Activated T-helper 2 cell treated with anti-CD3 and anti-CD28 coated beads, Interferon-gamma antibody, Interleukin-2, Interleukin-4, amounts not matched to agents 10 μg/mL and 5 μg/mL and 100 μg/mL, durations not matched to agents 14 hours and 24 hours and 36 hours (primary cell): Measurements from ENCODE around the gene NRARP. TPM values are rescaled to one million over a fixed set of nuclear protein-coding genes. Genes with fewer than 3 reads are reported as not detected.
A peak's percentile ranks its signal among the peaks of the same experiment; 100 is the strongest.

Source experiments
- DNase-seq: peaks from one replicate; pipeline ENCODE4 v3.0.0; 2021; ENCODE audit warnings: low spot score
- H3K27ac Mint-ChIP-seq: one replicate; pipeline ENCODE4 v1.8.0; 2021; ENCODE audit warnings: mixed read lengths
- H3K27me3 Mint-ChIP-seq: one replicate; pipeline ENCODE4 v1.8.0; 2021; ENCODE audit warnings: low read depth, mixed read lengths
- H3K36me3 Mint-ChIP-seq: one replicate; pipeline ENCODE4 v1.8.0; 2021; ENCODE audit warnings: low read depth, mixed read lengths
- H3K4me1 Mint-ChIP-seq: one replicate; pipeline ENCODE4 v1.8.0; 2021; ENCODE audit warnings: low read depth, mixed read lengths
- H3K4me3 Mint-ChIP-seq: one replicate; pipeline ENCODE4 v1.8.0; 2021; ENCODE audit warnings: low read depth, mild to moderate bottlenecking, moderate library complexity, mixed read lengths
- H3K9me3 Mint-ChIP-seq: one replicate; pipeline ENCODE4 v1.8.0; 2021; ENCODE audit warnings: mixed read lengths
- intact Hi-C: fragments of 100-400 bp; cut with micrococcal nuclease; formaldehyde crosslinking; loops from one replicate; pipeline ENCODE4 v1.15.1; 2023
- total RNA-seq: library from RNA; stranded (reverse); gene quantifications from 2 replicates; pipeline ENCODE4 v1.2.3, GENCODE V29; 2022

The NRARP gene
- total RNA-seq, 1 donor from 2014 or later, result 9.3 TPM

- DNase-seq, result no peak
- Mint-ChIP-seq H3K4me3 (no peak overlapping the region), H3K27me3 (no peaks in the 10 kb centered on the region), H3K36me3 (peaks cover 10% of the 10 kb centered on the region), H3K27ac (no peak overlapping the region), H3K9me3 (no peaks in the 10 kb centered on the region), H3K4me1 (peaks cover 8% of the 10 kb centered on the region)
- intact Hi-C loops, result no loop called here
These were observed 23.1 kb downstream of the NRARP start for GRCh38 chr9:137278721-137279711.

- Mint-ChIP-seq H3K27ac (peak overlapping the region; percentile 68), H3K36me3 (peaks cover 12% of the 10 kb centered on the region), H3K9me3 (no peaks in the 10 kb centered on the region), H3K4me3 (peak overlapping the region; percentile 89), H3K27me3 (no peaks in the 10 kb centered on the region), H3K4me1 (peaks cover 8% of the 10 kb centered on the region)
- intact Hi-C loops, result no loop called here
- no peak for DNase-seq
These were observed 23.9 kb downstream of the NRARP start for GRCh38 chr9:137278061-137278701.

DNA sequence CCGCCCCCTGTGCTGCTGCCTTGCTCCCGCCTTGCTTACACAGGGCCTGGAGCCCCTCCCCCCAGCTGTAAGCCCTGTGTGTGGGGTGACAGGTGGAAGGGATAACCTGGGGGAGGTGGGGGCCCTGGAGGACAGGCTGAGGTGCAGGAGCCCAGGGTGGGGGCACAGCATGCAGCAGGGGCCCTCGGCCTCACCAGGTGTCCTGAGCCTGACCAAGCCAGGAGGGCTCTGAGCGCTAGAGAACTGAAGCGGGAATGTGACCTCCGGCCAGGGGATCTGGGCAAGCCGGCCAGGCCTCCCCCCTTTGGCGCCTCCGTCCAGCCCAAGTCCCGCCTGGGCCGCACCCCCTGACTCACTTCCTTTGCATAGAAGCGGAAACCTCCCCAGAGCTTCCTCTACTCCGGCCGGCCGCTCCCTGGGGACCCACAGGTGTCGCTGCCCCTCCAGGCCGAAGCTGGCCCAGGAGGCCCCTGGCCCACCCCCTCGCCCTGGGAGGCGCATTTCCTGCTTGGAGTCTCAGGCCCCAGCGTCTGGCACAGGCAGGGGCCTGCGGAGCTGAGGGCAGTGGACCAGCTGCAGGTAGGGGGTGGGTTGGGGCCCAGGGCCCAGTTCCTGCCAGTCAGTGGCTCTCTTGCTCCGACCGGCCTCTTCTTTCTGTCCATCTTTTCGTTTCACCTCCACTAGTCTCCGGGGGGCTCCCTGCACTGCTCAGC, 24.6 kb downstream of the NRARP start, which contains the start of gene TOR4A:
Gene TOR4A (plus strand): TSS at position 398 of the 713 bp plus-strand sequence. CDS start 964 bp downstream, outside the sequence.
- peak; percentile 48 for DNase-seq
- no peaks in the 10 kb centered on the region for H3K9me3 Mint-ChIP-seq
- no peaks in the 10 kb centered on the region for H3K27me3 Mint-ChIP-seq
- H3K36me3 Mint-ChIP-seq, result peaks cover 10% of the 10 kb centered on the region
- H3K4me3 Mint-ChIP-seq, result peak within 1 kb of the TSS; percentile 89
- H3K4me1 Mint-ChIP-seq, result peaks cover 5% of the 10 kb centered on the region
- peak within 1 kb of the TSS; percentile 85 for H3K27ac Mint-ChIP-seq
- intact Hi-C loops, result no loop called here

DNA sequence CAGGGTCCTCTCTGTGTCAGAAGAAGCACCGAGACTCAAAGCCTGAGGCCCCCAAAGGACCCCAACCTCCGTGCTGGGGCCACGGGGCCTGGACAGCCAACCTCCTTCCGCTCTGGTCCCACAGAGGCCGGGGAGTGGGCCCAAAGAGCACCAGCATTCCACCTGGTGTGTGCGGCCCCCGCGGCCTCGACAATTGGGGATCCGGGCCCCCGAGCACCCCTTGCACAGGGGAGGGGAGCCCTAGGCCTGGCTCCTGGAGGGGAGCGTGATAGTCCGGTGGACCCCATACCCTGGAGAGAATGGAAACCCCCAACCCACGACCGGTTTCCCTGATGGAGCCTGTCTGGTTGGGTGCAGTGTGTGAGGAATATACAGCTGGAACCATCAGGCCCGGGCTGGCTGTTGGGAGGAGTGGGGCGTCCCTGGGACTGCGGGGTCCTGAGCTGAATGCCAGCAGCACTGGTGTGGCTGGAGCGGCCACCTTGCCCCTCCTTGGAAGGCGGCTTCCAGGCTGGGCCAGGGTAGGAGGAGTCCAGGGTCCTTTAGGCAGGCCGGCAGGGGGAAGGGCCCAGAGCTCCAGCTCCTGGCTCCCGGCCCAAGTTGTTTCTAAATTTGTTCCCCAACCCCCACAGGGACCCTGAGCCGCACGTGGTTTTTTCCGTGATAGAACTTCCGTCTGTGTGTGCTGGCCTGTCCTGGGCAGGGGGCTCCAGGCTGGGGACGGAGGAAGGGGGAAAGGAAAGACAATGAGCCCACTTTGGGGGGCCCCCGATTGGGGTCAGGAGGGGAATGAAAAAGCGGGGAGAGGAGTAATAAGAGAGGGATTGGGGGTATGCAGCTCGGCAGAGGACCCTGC, 25.4 kb downstream of the NRARP start:
- no peak for DNase-seq
- Mint-ChIP-seq H3K27ac (peak overlapping the region; percentile 85), H3K9me3 (no peaks in the 10 kb centered on the region), H3K4me3 (peak overlapping the region; percentile 74), H3K4me1 (peaks cover 5% of the 10 kb centered on the region), H3K27me3 (no peaks in the 10 kb centered on the region), H3K36me3 (peaks cover 9% of the 10 kb centered on the region)
- intact Hi-C loops, result no loop called here

DNA sequence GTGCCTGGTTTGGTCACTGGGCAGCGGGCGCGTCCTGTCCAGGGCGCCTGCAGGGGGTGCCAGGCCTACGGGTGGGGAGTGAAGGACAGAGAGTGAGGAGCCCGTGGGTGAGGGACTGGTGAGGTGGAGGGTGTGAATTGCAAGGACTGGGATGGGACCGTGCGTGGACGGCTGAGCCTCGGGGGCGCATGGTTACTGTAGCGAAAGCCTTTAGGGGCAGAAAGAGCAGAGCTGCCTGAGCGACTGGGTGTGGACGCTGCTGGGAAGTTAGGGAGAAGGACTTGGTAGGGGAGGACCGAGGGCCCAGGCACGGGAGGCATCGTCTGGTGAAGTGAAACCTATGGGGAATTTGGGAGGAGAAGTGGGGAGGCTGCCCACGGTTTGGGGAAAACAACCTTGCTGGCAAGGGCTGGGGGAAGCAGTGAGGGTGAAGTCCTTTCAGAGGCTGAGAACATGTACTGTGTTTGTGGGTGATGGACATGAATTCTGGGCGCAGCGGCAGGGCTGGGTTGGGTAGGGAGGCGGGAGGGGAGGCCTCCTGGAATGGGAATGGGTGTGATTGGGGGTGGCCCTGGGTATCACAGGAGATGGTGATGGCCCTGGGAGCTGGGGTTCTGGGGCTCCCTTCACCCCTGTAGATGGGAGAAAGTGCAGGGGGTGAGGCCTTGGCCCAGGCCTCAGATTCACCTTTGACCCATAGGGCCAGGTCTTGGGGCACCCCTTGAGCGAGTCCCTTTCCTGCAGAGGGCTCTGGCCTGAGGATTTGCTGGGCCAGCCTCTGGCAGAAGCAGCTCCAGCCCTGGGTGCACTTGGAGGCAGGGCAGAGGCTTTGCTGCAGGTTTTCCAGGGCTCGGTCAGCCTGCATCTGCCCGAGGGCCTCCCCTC, 26.2 kb downstream of the NRARP start:
- H3K4me3 Mint-ChIP-seq, result no peak overlapping the region
- DNase-seq, result no peak
- H3K36me3 Mint-ChIP-seq, result peaks cover 14% of the 10 kb centered on the region
- intact Hi-C loops, result no loop called here
- H3K4me1 Mint-ChIP-seq, result peaks cover 9% of the 10 kb centered on the region
- no peaks in the 10 kb centered on the region for H3K9me3 Mint-ChIP-seq
- no peaks in the 10 kb centered on the region for H3K27me3 Mint-ChIP-seq
- H3K27ac Mint-ChIP-seq, result peak overlapping the region; percentile 29

DNA sequence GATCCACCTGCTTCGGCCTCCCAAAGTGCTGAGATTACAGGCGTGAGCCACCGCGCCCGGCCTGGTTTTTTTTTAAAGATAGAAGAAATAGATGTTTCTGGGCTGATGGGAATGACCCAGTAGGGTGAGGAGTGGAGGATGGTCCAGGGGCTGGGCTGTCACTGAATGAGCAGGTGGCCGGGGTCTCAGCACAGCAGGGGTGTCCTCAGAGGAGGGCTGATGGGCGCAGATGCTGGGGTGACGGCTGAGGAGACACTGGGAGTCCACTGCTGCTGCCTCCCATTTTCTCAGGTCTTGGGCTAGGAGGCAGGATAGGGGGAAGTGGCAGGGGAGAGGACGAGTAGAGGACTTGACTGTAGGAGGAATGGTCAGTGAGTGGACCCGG, 26.9 kb downstream of the NRARP start:
- DNase-seq, result no peak
- Mint-ChIP-seq H3K36me3 (peaks cover 13% of the 10 kb centered on the region), H3K9me3 (no peaks in the 10 kb centered on the region), H3K4me1 (peaks cover 9% of the 10 kb centered on the region), H3K27me3 (no peaks in the 10 kb centered on the region), H3K4me3 (no peak overlapping the region), H3K27ac (peak overlapping the region; percentile 29)
- intact Hi-C loops, result no loop called here

DNA sequence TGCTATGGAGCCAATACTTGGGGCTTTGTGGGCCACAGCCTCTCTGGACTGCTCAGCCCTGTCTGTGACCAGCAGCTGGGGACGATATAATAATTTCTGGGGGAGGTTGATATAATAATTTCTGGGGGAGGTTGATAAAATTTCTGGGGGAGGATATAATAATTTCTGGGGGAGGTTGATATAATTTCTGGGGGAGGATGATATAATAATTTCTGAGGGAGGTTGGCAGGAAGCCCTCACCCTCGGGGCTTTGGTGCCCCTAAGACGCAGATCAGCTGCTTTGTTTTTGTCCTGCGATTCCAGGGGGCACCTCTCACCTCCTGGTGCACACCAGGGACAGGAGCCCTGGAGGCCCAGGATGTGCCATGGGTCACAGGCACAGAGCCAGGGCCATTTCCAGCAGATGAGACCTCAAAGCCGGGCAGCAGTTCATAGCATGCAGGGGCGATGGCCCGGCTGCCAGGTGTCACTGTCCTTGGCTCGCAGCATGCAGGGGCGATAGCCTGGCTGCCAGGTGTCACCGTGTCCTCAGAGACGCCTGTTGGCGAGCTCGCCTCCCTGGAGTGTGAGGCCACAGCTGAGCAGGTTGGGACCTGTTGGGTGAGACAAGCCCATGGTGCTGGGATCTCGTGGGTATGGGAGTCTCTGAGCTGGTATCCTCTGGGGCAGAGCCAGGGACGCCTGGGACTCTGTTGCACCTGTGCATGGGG, 28.3 kb downstream of the NRARP start:
- Mint-ChIP-seq H3K4me1 (peaks cover 11% of the 10 kb centered on the region), H3K27me3 (no peaks in the 10 kb centered on the region), H3K36me3 (peaks cover 22% of the 10 kb centered on the region), H3K9me3 (no peaks in the 10 kb centered on the region), H3K4me3 (no peak overlapping the region), H3K27ac (no peak overlapping the region)
- intact Hi-C loops, result no loop called here
- no peak for DNase-seq

DNA sequence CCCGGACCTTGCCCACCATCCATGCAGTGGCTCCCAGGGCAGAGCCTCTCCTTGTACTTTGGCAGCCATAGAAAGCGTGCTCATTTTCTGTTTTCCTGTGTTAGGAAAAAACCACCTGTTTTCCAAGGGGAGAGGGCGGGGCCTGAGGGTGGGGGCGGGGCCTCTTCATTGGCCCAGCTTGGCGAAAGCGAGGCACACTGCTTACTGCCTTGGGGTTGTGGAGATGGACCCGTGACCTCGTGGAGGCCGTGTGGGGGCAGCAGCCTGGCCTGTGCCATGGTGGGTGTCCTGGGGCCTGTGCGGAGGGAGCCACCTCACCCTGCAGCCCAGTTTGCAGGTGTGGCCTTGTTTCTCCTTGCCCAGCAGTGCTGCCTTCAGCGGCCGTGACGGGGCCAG, 29.0 kb downstream of the NRARP start:
- no peaks in the 10 kb centered on the region for H3K27me3 Mint-ChIP-seq
- DNase-seq, result no peak
- H3K27ac Mint-ChIP-seq, result no peak overlapping the region
- no peak overlapping the region for H3K4me3 Mint-ChIP-seq
- no peaks in the 10 kb centered on the region for H3K9me3 Mint-ChIP-seq
- intact Hi-C loops, result no loop called here
- peaks cover 11% of the 10 kb centered on the region for H3K4me1 Mint-ChIP-seq
- peaks cover 26% of the 10 kb centered on the region for H3K36me3 Mint-ChIP-seq

DNA sequence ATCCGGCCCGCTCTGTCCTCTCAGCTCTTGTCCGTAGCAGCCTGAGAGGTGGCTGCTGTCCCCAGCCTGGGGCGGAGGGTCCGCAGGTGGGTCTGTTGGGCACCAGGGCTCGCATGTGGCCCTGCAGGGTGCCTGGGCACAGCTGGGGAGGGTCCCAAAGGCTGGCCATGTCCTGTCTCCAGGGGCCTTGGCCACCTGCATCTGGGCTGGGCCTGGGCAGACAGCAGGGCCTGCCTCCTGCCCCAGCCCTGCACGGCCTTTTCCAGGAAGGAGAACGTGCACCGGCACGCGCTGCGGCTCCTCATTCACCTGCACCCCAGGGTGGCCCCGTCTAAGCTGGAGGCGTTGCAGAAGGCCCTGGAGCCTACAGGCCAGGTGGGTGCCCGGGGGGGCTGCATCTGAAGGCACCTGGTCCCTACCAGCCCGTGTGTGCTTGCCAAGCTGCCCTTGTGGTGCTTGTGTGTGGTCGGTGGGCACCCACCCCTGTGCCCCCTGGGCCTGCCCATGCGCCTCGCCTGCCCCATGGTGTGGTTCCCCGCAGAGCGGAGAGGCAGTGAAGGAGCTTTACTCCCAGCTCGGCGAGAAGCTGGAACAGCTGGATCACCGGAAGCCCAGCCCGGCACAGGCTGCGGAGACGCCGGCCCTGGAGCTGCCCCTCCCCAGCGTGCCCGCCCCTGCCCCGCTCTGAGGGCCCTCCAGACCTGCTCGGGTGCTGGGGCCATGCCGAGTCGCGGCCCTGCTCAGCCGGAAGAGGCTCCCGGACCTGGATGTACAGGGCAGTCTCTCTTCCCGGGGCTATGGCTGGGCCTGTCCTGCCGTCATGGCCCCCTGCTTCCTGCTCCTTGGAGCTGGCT, 29.6 kb downstream of the NRARP start:
- Mint-ChIP-seq H3K36me3 (peaks cover 30% of the 10 kb centered on the region), H3K27me3 (no peaks in the 10 kb centered on the region), H3K4me1 (peaks cover 11% of the 10 kb centered on the region), H3K9me3 (no peaks in the 10 kb centered on the region), H3K4me3 (no peak overlapping the region), H3K27ac (no peak overlapping the region)
- intact Hi-C loops, result no loop called here
- no peak for DNase-seq

DNA sequence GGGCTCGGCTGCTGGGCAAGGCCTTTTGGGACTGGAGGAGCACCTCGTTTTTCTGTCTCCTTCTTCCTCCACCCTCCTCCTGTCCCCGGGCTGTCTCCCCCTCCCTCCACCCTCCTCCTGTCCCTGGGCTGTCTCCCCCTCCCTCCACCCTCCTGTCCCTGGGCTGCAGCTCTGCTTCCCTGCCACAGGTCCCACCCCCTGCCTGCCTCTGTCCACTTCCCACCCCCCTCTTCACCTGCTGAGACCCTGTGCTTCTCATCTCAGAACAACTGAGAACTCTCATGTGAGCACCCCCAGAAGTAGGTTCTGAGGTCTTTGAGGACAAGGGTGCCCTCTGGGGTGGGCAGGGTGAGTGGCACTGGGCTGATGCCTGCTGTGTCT, 30.4 kb downstream of the NRARP start:
- Mint-ChIP-seq H3K27ac (no peak overlapping the region), H3K9me3 (no peaks in the 10 kb centered on the region), H3K4me3 (no peak overlapping the region), H3K27me3 (no peaks in the 10 kb centered on the region), H3K36me3 (peaks cover 32% of the 10 kb centered on the region), H3K4me1 (peaks cover 7% of the 10 kb centered on the region)
- no peak for DNase-seq
- intact Hi-C loops, result no loop called here
